K562 (cell line): ENCODE results near the gene POLR1A. TPM values are rescaled to one million over a fixed set of nuclear protein-coding genes. Genes with fewer than 3 reads are reported as not detected.

Source experiments
- ATAC-seq: fragments of 200-7000 bp; cut with Tn5 transposase; 3 replicates; pipeline ENCODE4 v1.9.1; 2020; ENCODE audit warnings: moderate library complexity
- BruUV-seq: library from RNA; stranded (reverse); fragments of 400-500 nt; replicated peaks from 2 replicates; lab custom pipeline; 2021; lab: Mats Ljungman, UMichigan
- CTCF ChIA-PET: fragments of 300-600 bp; formaldehyde crosslinking; extraction: SDS; loops from one replicate; lab custom pipeline; 2021; ENCODE audit warnings: low intra/inter-chr PET ratio; lab: Yijun Ruan, JAX
- POLR2A ChIA-PET: fragments of 300-600, 350-650 bp; sonication (Branson Sonifier 250); formaldehyde crosslinking; extraction: SDS; loops from one replicate; lab custom pipeline; 2021; ENCODE audit warnings: antibody characterized with exemption, inconsistent platforms; lab: Yijun Ruan, JAX
- DNase-seq, 4 experiments: peaks; one replicate each; pipeline versions ENCODE4 v3.0.0 to v3.0.0-alpha.2; 2011 to 2018; ENCODE audit warnings: low spot score in 3 of 4, mixed read lengths in 3 of 4; ENCODE audit errors: extremely low read depth in 1 of 4
- FAIRE-seq: peaks from 2 replicates; lab custom pipeline; 2011; peaks lifted over from hg19 to GRCh38; lab: Jason Lieb, UNC
- H2AFZ ChIP-seq: 2 replicates; pipeline ENCODE4 v1.6.0; 2011; ENCODE audit warnings: low read depth, low read length, control low read depth, inconsistent platforms
- H3K27ac ChIP-seq: fragments of 200-600 bp; 3 replicates; pipeline ENCODE4 v1.8.0; 2011; ENCODE audit warnings: low read depth, mild to moderate bottlenecking, control low read depth, inconsistent platforms, low read length, moderate library complexity, mixed read lengths; ENCODE audit errors: extremely low read depth
- H3K27me3 ChIP-seq, 2 experiments: fragments of 300-600 bp in 1 of 2; 2 replicates in 1 of 2; 3 replicates in 1 of 2; pipeline versions ENCODE4 v1.6.0 to v1.8.0; 2011; ENCODE audit warnings: inconsistent platforms in 2 of 2, low read length in 2 of 2, mild to moderate bottlenecking in 1 of 2, mixed read lengths in 1 of 2, moderate library complexity in 1 of 2; ENCODE audit not compliant: control insufficient read depth in 2 of 2, insufficient read depth in 2 of 2
- H3K36me3 ChIP-seq: fragments of 300-600 bp; 3 replicates; pipeline ENCODE4 v1.8.0; 2011; ENCODE audit warnings: mild to moderate bottlenecking, low read length, inconsistent platforms; ENCODE audit not compliant: control insufficient read depth, insufficient read depth
- H3K4me1 ChIP-seq, 2 experiments: fragments of 200-600 bp in 1 of 2; replicated peaks in 1 of 2; 2 replicates in 1 of 2; 3 replicates in 1 of 2; pipeline versions ENCODE4 v1.5.1 to v1.8.0; 2011; ENCODE audit warnings: inconsistent platforms in 2 of 2, low read length in 2 of 2, mild to moderate bottlenecking in 1 of 2, mixed read lengths in 1 of 2, moderate library complexity in 1 of 2; ENCODE audit not compliant: control insufficient read depth in 2 of 2, insufficient read depth in 2 of 2
- H3K4me2 ChIP-seq: 2 replicates; pipeline ENCODE4 v1.6.1; 2011; ENCODE audit warnings: low read length, control low read depth, inconsistent platforms, mixed read lengths; ENCODE audit not compliant: insufficient read depth
- H3K4me3 ChIP-seq: fragments of 200-600 bp; sonication (generic), shearing (Covaris generic); 2 replicates; pipeline ENCODE4 v1.5.1; 2016; ENCODE audit warnings: control low read depth, inconsistent platforms
- H3K79me2 ChIP-seq: fragments of 200-600 bp; 3 replicates; pipeline ENCODE4 v1.8.0; 2011; ENCODE audit warnings: low read length, inconsistent platforms; ENCODE audit not compliant: control insufficient read depth, insufficient read depth
- H3K9ac ChIP-seq, 2 experiments: 2 replicates each; pipeline versions ENCODE4 v1.6.0 to v1.6.1; 2011; ENCODE audit warnings: low read depth in 2 of 2, low read length in 2 of 2, control low read depth in 1 of 2, inconsistent platforms in 1 of 2, mild to moderate bottlenecking in 1 of 2, mixed read lengths in 1 of 2; ENCODE audit not compliant: insufficient read depth in 1 of 2
- H3K9me1 ChIP-seq: one replicate; pipeline ENCODE4 v1.6.0; 2011; ENCODE audit warnings: inconsistent platforms, mild to moderate bottlenecking, low read length, moderate library complexity; ENCODE audit not compliant: control insufficient read depth, insufficient read depth
- H3K9me3 ChIP-seq: replicated peaks from 2 replicates; pipeline ENCODE4 v1.5.1; 2011; ENCODE audit warnings: low read depth, low read length, inconsistent platforms; ENCODE audit not compliant: control insufficient read depth, insufficient read depth
- H4K20me1 ChIP-seq: replicated peaks from 2 replicates; pipeline ENCODE4 v1.6.1; 2011; ENCODE audit warnings: low read length, inconsistent platforms, mixed read lengths; ENCODE audit not compliant: control insufficient read depth, insufficient read depth
- ARID1B ChIP-seq: fragments of 450-650 bp; IDR thresholded peaks from 2 replicates; pipeline ENCODE4 v1.6.1; 2016; ENCODE audit warnings: antibody characterized with exemption, mild to moderate bottlenecking, inconsistent platforms
- GATA2 ChIP-seq: sonication (generic); formaldehyde crosslinking; IDR thresholded peaks from 2 replicates; pipeline ENCODE4 v1.4.0; 2020; ENCODE audit warnings: mild to moderate bottlenecking, missing genetic modification reagents
- HDAC6 ChIP-seq: IDR thresholded peaks from 2 replicates; pipeline ENCODE4 v1.6.1; 2012; ENCODE audit warnings: low read depth, mild to moderate bottlenecking, control low read depth, inconsistent platforms, low read length, moderate library complexity
- KDM5B ChIP-seq: fragments of 200-600 bp; sonication (generic); IDR thresholded peaks from 2 replicates; pipeline ENCODE4 v1.6.1; 2012; ENCODE audit warnings: low read depth, mild to moderate bottlenecking, moderate library complexity, low read length, control low read depth, inconsistent platforms; ENCODE audit not compliant: insufficient replicate concordance
- KLF6 ChIP-seq: fragments of 250-450 bp; sonication (Bioruptor Pico); IDR thresholded peaks from 2 replicates; pipeline ENCODE4 v1.4.0; 2020; ENCODE audit warnings: mild to moderate bottlenecking, moderate library complexity, borderline replicate concordance
- MAFG ChIP-seq: fragments of 450-650 bp; conservative IDR thresholded peaks from 2 replicates; pipeline ENCODE4 v1.6.1; 2016; ENCODE audit warnings: missing genetic modification characterization, missing compliant biosample characterization
- MCM7 ChIP-seq, 2 experiments: fragments of 450-650 bp; IDR thresholded peaks; 2 replicates each; pipeline ENCODE4 v1.6.1; 2016 to 2018
- MEIS2 ChIP-seq: fragments of 450-650 bp; IDR thresholded peaks from 2 replicates; pipeline ENCODE4 v1.6.1; 2014; ENCODE audit warnings: mild to moderate bottlenecking; ENCODE audit not compliant: partially characterized antibody
- NCOA1 ChIP-seq: fragments of 450-650 bp; IDR thresholded peaks from 2 replicates; pipeline ENCODE4 v1.6.1; 2016; ENCODE audit warnings: low read depth
- PBX2 ChIP-seq, 2 experiments: IDR thresholded peaks in 1 of 2; conservative IDR thresholded peaks in 1 of 2; 2 replicates each; pipeline ENCODE4 v1.6.1; 2016; ENCODE audit warnings: low read depth in 2 of 2, mild to moderate bottlenecking in 1 of 2, missing compliant biosample characterization in 1 of 2, missing genetic modification characterization in 1 of 2, moderate library complexity in 1 of 2
- RBM17 ChIP-seq: fragments of 200-400 bp; formaldehyde crosslinking; IDR thresholded peaks from 2 replicates; pipeline ENCODE4 v1.6.1; 2017; ENCODE audit warnings: low read depth, mild to moderate bottlenecking, low read length, borderline replicate concordance
- XRCC3 ChIP-seq: fragments of 450-650 bp; IDR thresholded peaks from 2 replicates; pipeline ENCODE4 v1.6.1; 2017; ENCODE audit warnings: mild to moderate bottlenecking, moderate library complexity
- ZNF134 ChIP-seq: fragments of 250-450 bp; sonication (Bioruptor Pico); conservative IDR thresholded peaks from 2 replicates; pipeline ENCODE4 v1.4.0; 2020
- ZNF696 ChIP-seq: fragments of 250-450 bp; sonication (Bioruptor Pico); conservative IDR thresholded peaks from 2 replicates; pipeline ENCODE4 v1.4.0; 2020; ENCODE audit warnings: mild to moderate bottlenecking, moderate library complexity
- WGBS: fragments of 100-300 bp; shearing (Covaris generic); methylation state at CpG from one replicate; pipeline ENCODE4 v1.1.6; 2016; ENCODE audit warnings: low coverage, mixed read lengths; ENCODE audit not compliant: insufficient coverage; ENCODE audit errors: missing lambda C conversion rate; 5-methylcytosine and 5-hydroxymethylcytosine counted together
- in situ Hi-C: fragments of 300-500 bp; cut with MboI; formaldehyde crosslinking; loops from 4 replicates; pipeline ENCODE4 v1.15.0; 2018; ENCODE audit warnings: inconsistent platforms, mixed read lengths
- intact Hi-C: fragments of 100-400 bp; cut with micrococcal nuclease; formaldehyde crosslinking; loops from 2 replicates; pipeline ENCODE4 v1.14.2; 2022
- polyA plus RNA-seq, 8 experiments: library from polyadenylated mRNA; depleted of rRNA in 4 of 8; stranded (reverse) in 5 of 8; unstranded in 3 of 8; fragments of >200 nt; fragmentation: Nextera tagmentation in 2 of 8; fragmentation: Illumina TruSeq in 1 of 8; extraction: Ambion mirVana in 2 of 8; extraction: Trizol in 1 of 8; gene quantifications; 2 replicates each; pipeline versions ENCODE4 v1.2.1 to v1.2.3, GENCODE V29; 2011 to 2014; ENCODE audit warnings: inconsistent platforms in 1 of 8, missing spikeins in 1 of 8
- total RNA-seq, 7 experiments: library from RNA; depleted of rRNA in 6 of 7; stranded (reverse); fragments of >200 nt in 6 of 7; fragmentation: Illumina TruSeq in 2 of 7; extraction: Trizol in 2 of 7; gene quantifications; 2 replicates each; pipeline versions ENCODE4 v1.2.1 to v1.2.3, GENCODE V29; 2011 to 2021; ENCODE audit warnings: low replicate concordance in 1 of 7

The POLR1A gene
- total and polyA plus RNA-seq, 9 of the 15 experiments (the other 6 are each of a cell fraction or from before 2014, with no cell fraction given) = 3.0 to 72.1 (median 21.8) TPM

- TF ChIP-seq NCOA1 (no peak), XRCC3 (no peak), ZNF134 (CRISPR knock-in tag) (no peak), GATA2 (no peak), MEIS2 (peak; percentile 51), KDM5B (no peak), MAFG (tag) (peak; percentile 70; the same call in 1 of the 2 replicates)
- TF ChIP-seq, all 486 proteins: peak for 8
Measured at GRCh38 chr2:85988914-85989270, 116.8 kb downstream of the POLR1A start (continued).

GRCh38 chr2:85988175-85988913 lies 117.3 kb downstream of the POLR1A start:
- Histone ChIP-seq H3K4me3 (no peak overlapping the region), H3K9me1 (no peaks in the 10 kb centered on the region), H3K9ac (peak overlapping the region; percentile 43 to 83; a peak in 3 of 4 replicates), H3K79me2 (no peaks in the 10 kb centered on the region), H3K27me3 (no peaks in the 10 kb centered on the region), H3K27ac (peak overlapping the region; percentile 43; the same call in 1 of the 3 replicates), H3K4me1 (peaks cover 30 to 39% of the 10 kb centered on the region in 2 experiments), H2AFZ (peak overlapping the region; percentile 89), H3K9me3 (no peaks in the 10 kb centered on the region), H3K4me2 (0 out of 2 replicates have a peak overlapping the region, but pooled peaks have one; percentile 32), H3K36me3 (no peaks in the 10 kb centered on the region), H4K20me1 (no peaks in the 10 kb centered on the region)
- CTCF ChIA-PET = no interaction called here
- in situ Hi-C loops = no loop called here
- WGBS = 34% methylated on average over 8 of the region's 10 CpGs
- FAIRE-seq (peak; percentile 6), ATAC-seq (peak; percentile 61), DNase-seq (peak in 1 of 4 experiments; percentile 53)
- intact Hi-C loops = no loop called here
- POLR2A ChIA-PET = interaction anchor here (0.5 to 2.9 kb wide), 9 partner anchors 11 to 488 kb away, joined by 3 to 15 read pairs (median 3); no protein-coding TSS in a partner anchor
- no TSS peak for BruUV-seq
- TF ChIP-seq KLF6 (CRISPR knock-in tag) = no peak
- TF ChIP-seq ZNF696 (CRISPR knock-in tag) = no peak
- 0 out of 2 replicates have a peak, but pooled peaks have one; percentile 13 for TF ChIP-seq ARID1B
- TF ChIP-seq RBM17 = no peak
- no peak for TF ChIP-seq HDAC6
- no peak for TF ChIP-seq PBX2 (CRISPR knock-in tag; IDR thresholded peaks at IDR 0.05; ENCODE audit: low read depth)
- TF ChIP-seq PBX2 (tag; conservative IDR thresholded peaks at IDR 0.05; ENCODE audit: low read depth) = peak; percentile 92
- TF ChIP-seq MCM7 (IDR thresholded peaks at IDR 0.05) = no peak
